Neural crest cell (in vitro differentiated cells): ENCODE results near the gene TIGD7. TPM values are rescaled to one million over a fixed set of nuclear protein-coding genes. Genes with fewer than 3 reads are reported as not detected.

Experiments used
- DNase-seq: peaks from one replicate; pipeline ENCODE4 v3.0.0; 2021; ENCODE audit warnings: low read depth, mixed read lengths, low spot score
- H3K27ac Mint-ChIP-seq: one replicate; pipeline ENCODE4 v1.8.0; 2021; ENCODE audit warnings: mild to moderate bottlenecking, mixed read lengths; ENCODE audit not compliant: unreplicated experiment
- H3K27me3 Mint-ChIP-seq: 2 replicates; pipeline ENCODE4 v1.8.0; 2021; ENCODE audit warnings: low read depth, mild to moderate bottlenecking, mixed read lengths
- H3K36me3 Mint-ChIP-seq: 2 replicates; pipeline ENCODE4 v1.8.0; 2021; ENCODE audit warnings: low read depth, mild to moderate bottlenecking, mixed read lengths
- H3K4me1 Mint-ChIP-seq: 2 replicates; pipeline ENCODE4 v1.8.0; 2021; ENCODE audit warnings: mixed read lengths
- H3K4me3 Mint-ChIP-seq: one replicate; pipeline ENCODE4 v1.8.0; 2021; ENCODE audit warnings: mild to moderate bottlenecking, mixed read lengths
- H3K9me3 Mint-ChIP-seq: 2 replicates; pipeline ENCODE4 v1.8.0; 2021; ENCODE audit warnings: mixed read lengths
- CTCF ChIP-seq: fragments of 200-600 bp; sonication (generic); conservative IDR thresholded peaks from 2 replicates; pipeline ENCODE4 v1.5.0; 2021; ENCODE audit warnings: antibody characterized with exemption, mild to moderate bottlenecking
- total RNA-seq: library from RNA; stranded (reverse); gene quantifications from 2 replicates; pipeline ENCODE4 v1.2.1, GENCODE V29; 2021

Gene TIGD7
- total RNA-seq, 1 donor from 2014 or later: 6.6 TPM

- no peak for TF ChIP-seq CTCF
- Mint-ChIP-seq H3K9me3 (peaks cover 2% of the 10 kb centered on the region), H3K27ac (no peak overlapping the region)
Measured at GRCh38 chr16:3268294-3268693, 36.9 kb downstream of the TIGD7 start.

DNA sequence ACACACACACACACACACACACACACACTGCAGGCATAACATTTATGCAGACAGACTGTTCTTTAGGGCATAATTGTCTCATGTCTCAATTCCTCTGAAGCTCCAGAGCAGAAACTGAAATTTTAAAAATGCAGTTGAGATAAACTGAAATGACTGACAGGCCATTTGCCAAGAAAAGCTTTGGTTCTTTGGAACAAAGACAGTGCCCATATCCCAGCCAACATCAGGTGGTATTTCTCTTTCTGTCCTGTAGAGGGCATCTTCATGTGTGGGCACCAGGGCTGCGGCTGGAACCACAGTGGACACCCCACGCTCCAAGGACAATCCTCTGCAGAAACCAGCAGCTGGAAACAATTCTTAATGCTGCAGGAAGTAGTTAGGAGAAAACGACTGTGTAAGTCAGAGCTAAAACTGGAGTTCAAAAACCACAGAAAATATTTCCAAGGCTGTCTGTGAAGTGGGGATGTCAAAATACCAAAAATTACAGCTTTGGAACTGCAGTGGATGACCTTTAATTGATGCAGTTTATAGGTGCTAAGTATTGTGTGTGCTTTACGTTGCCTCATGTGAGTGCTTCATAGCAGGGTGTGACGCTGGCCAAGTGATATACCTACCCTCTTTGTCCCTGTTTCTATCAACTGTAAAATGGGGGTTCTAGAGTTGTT, 38.2 kb downstream of the TIGD7 start:
- TF ChIP-seq CTCF: peak; percentile 56
- peaks cover 12% of the 10 kb centered on the region for H3K4me1 Mint-ChIP-seq
- H3K27me3 Mint-ChIP-seq: peaks cover 4% of the 10 kb centered on the region
- DNase-seq: no peak
- H3K4me3 Mint-ChIP-seq: peak overlapping the region; percentile 38
- peaks cover 2% of the 10 kb centered on the region for H3K9me3 Mint-ChIP-seq
- H3K27ac Mint-ChIP-seq: no peak overlapping the region
- H3K36me3 Mint-ChIP-seq: peaks cover 3% of the 10 kb centered on the region

More at GRCh38 chr16:3268294-3268693, 36.9 kb downstream of the TIGD7 start:
- Mint-ChIP-seq H3K4me1 (peaks cover 12% of the 10 kb centered on the region), H3K27me3 (peaks cover 4% of the 10 kb centered on the region), H3K4me3 (peak overlapping the region; percentile 44), H3K36me3 (peaks cover 3% of the 10 kb centered on the region)
- DNase-seq: no peak

- H3K4me3 Mint-ChIP-seq: peak overlapping the region; percentile 87
- peak overlapping the region; percentile 78 for H3K27ac Mint-ChIP-seq
- peak; percentile 50 for TF ChIP-seq CTCF
- peaks cover 3% of the 10 kb centered on the region for H3K36me3 Mint-ChIP-seq
- DNase-seq: peak; percentile 96
- peaks cover 8% of the 10 kb centered on the region for H3K27me3 Mint-ChIP-seq
- H3K9me3 Mint-ChIP-seq: peaks cover 2% of the 10 kb centered on the region
- H3K4me1 Mint-ChIP-seq: peaks cover 12% of the 10 kb centered on the region
Measured at GRCh38 chr16:3264137-3265036, 40.8 kb downstream of the TIGD7 start.

GRCh38 chr16:3262517-3262916, 42.7 kb downstream of the TIGD7 start:
- peaks cover 2% of the 10 kb centered on the region for H3K9me3 Mint-ChIP-seq
- DNase-seq: no peak
- no peak for TF ChIP-seq CTCF
- H3K36me3 Mint-ChIP-seq: peaks cover 3% of the 10 kb centered on the region
- peaks cover 24% of the 10 kb centered on the region for H3K27me3 Mint-ChIP-seq
- peak overlapping the region; percentile 87 for H3K4me3 Mint-ChIP-seq
- no peak overlapping the region for H3K27ac Mint-ChIP-seq
- H3K4me1 Mint-ChIP-seq: peaks cover 12% of the 10 kb centered on the region

DNA sequence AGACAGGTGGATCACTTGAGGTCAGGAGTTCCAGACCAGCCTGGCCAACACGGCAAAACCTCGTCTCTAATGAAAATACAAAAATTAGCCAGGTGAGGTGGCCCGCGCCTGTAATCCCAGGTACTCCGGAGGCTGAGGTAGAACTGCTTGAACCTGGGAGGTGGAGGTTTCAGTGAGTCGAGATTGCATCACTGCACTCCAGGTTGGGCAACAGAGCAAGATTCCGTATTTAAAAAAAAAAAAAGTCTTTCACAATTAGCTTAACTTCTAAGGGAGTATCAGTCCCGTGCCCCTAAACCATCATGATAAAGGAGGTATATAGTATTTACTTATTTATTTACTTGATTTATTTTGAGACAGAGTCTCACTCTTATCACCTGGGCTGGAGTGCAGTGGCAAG, 45.4 kb downstream of the TIGD7 start:
- Mint-ChIP-seq H3K27me3 (peaks cover 28% of the 10 kb centered on the region), H3K4me3 (no peak overlapping the region), H3K36me3 (no peaks in the 10 kb centered on the region), H3K4me1 (peaks cover 11% of the 10 kb centered on the region), H3K9me3 (no peaks in the 10 kb centered on the region), H3K27ac (no peak overlapping the region)
- TF ChIP-seq CTCF: no peak
- no peak for DNase-seq
